ENCODE measurements around the gene CALCB.
"Not testable (repeated sequence)": the region's sequence is repeated elsewhere in the genome, so short reads cannot be mapped to it uniquely, and the experiment has no call there.

Gene CALCB, protein sequence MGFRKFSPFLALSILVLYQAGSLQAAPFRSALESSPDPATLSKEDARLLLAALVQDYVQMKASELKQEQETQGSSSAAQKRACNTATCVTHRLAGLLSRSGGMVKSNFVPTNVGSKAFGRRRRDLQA

GRCh38 chr11:15073361-15074205 lies at the start of gene CALCB:
Gene CALCB (plus strand): TSS chr11:15073593. CDS start chr11:15074719, 1,126 bp downstream.
- ATAC-seq (ENCODE audit: low read depth) = peak; percentile 46; the same call in 2 of the 3 replicates

GRCh38 chr11:15027011-15027410 lies 46.4 kb upstream of the CALCB start:
- Histone ChIP-seq H3K27ac (ENCODE audit: poor library complexity, severe bottlenecking) (no peak overlapping the region), H3K9me3 (ENCODE audit: severe bottlenecking) (no peaks in the 10 kb centered on the region), H3K4me3 (ENCODE audit: severe bottlenecking) (no peak overlapping the region), H3K36me3 (ENCODE audit: low read depth) (no peaks in the 10 kb centered on the region), H3K4me1 (ENCODE audit: insufficient read depth, poor library complexity, severe bottlenecking) (no peaks in the 10 kb centered on the region), H3K27me3 (ENCODE audit: insufficient read depth, poor library complexity, severe bottlenecking) (no peaks in the 10 kb centered on the region)
- TF ChIP-seq CTCF (IDR thresholded peaks at IDR 0.05; ENCODE audit: poor library complexity, severe bottlenecking) = no peak
- no peak for ATAC-seq (ENCODE audit: low read depth)
- no peak for DNase-seq (ENCODE audit: low spot score)

More at GRCh38 chr11:15073361-15074205, at the start of gene CALCB:
- Histone ChIP-seq H3K27ac (ENCODE audit: poor library complexity, severe bottlenecking) (no peak within 1 kb of the TSS), H3K4me3 (ENCODE audit: severe bottlenecking) (peak within 1 kb of the TSS; percentile 11), H3K9me3 (ENCODE audit: severe bottlenecking) (no peaks in the 10 kb centered on the region), H3K36me3 (ENCODE audit: low read depth) (no peaks in the 10 kb centered on the region), H3K4me1 (ENCODE audit: insufficient read depth, poor library complexity, severe bottlenecking) (peaks cover 3% of the 10 kb centered on the region), H3K27me3 (ENCODE audit: insufficient read depth, poor library complexity, severe bottlenecking) (peaks cover 53% of the 10 kb centered on the region)
- no peak for TF ChIP-seq CTCF (IDR thresholded peaks at IDR 0.05; ENCODE audit: poor library complexity, severe bottlenecking)
- no peak for DNase-seq (ENCODE audit: low spot score)

GRCh38 chr11:15027956-15028355 lies 45.4 kb upstream of the CALCB start:
- Histone ChIP-seq H3K9me3 (ENCODE audit: severe bottlenecking) (no peaks in the 10 kb centered on the region), H3K4me1 (ENCODE audit: insufficient read depth, poor library complexity, severe bottlenecking) (no peaks in the 10 kb centered on the region), H3K4me3 (ENCODE audit: severe bottlenecking) (no peak overlapping the region), H3K36me3 (ENCODE audit: low read depth) (no peaks in the 10 kb centered on the region), H3K27me3 (ENCODE audit: insufficient read depth, poor library complexity, severe bottlenecking) (no peaks in the 10 kb centered on the region), H3K27ac (ENCODE audit: poor library complexity, severe bottlenecking) (no peak overlapping the region)
- no peak for DNase-seq (ENCODE audit: low spot score)
- TF ChIP-seq CTCF (IDR thresholded peaks at IDR 0.05; ENCODE audit: poor library complexity, severe bottlenecking) = no peak
- ATAC-seq (ENCODE audit: low read depth) = no peak

- no peak for TF ChIP-seq CTCF (IDR thresholded peaks at IDR 0.05; ENCODE audit: poor library complexity, severe bottlenecking)
- Histone ChIP-seq H3K9me3 (ENCODE audit: severe bottlenecking) (no peaks in the 10 kb centered on the region), H3K27me3 (ENCODE audit: insufficient read depth, poor library complexity, severe bottlenecking) (no peaks in the 10 kb centered on the region), H3K36me3 (ENCODE audit: low read depth) (no peaks in the 10 kb centered on the region), H3K4me1 (ENCODE audit: insufficient read depth, poor library complexity, severe bottlenecking) (no peaks in the 10 kb centered on the region), H3K27ac (ENCODE audit: poor library complexity, severe bottlenecking) (no peak overlapping the region), H3K4me3 (ENCODE audit: severe bottlenecking) (no peak overlapping the region)
- DNase-seq (ENCODE audit: low spot score) (no peak), ATAC-seq (ENCODE audit: low read depth) (no peak)
These were observed 45.0 kb upstream of the CALCB start for GRCh38 chr11:15028379-15028778.

- DNase-seq (ENCODE audit: low spot score); H3K4me3 ChIP-seq (ENCODE audit: severe bottlenecking); H3K36me3 ChIP-seq (ENCODE audit: low read depth); H3K9me3 ChIP-seq (ENCODE audit: severe bottlenecking); ATAC-seq (ENCODE audit: low read depth); H3K27me3 ChIP-seq (ENCODE audit: insufficient read depth, poor library complexity, severe bottlenecking); H3K27ac ChIP-seq (ENCODE audit: poor library complexity, severe bottlenecking); H3K4me1 ChIP-seq (ENCODE audit: insufficient read depth, poor library complexity, severe bottlenecking): not testable (repeated sequence)
These were observed 41.4 kb upstream of the CALCB start for GRCh38 chr11:15031945-15032344.
